Keratinocyte (primary cell): Measurements from ENCODE around the gene LPCAT1. TPM values are rescaled to one million over a fixed set of nuclear protein-coding genes. Genes with fewer than 3 reads are reported as not detected.

Source experiments
- DNase-seq: peaks from one replicate; pipeline ENCODE4 v3.0.0-alpha.2; 2011; ENCODE audit warnings: low read depth, missing footprints, low spot score
- FAIRE-seq: peaks from 2 replicates; lab custom pipeline; 2011; peaks lifted over from hg19 to GRCh38; lab: Jason Lieb, UNC
- H2AFZ ChIP-seq: 2 replicates; pipeline ENCODE4 v1.6.0; 2012; ENCODE audit warnings: low read length, control low read depth, inconsistent platforms; ENCODE audit not compliant: control insufficient read depth
- H3K27ac ChIP-seq: 2 replicates; pipeline ENCODE4 v1.5.1; 2011; ENCODE audit warnings: low read length; ENCODE audit not compliant: control insufficient read depth, insufficient read depth
- H3K27me3 ChIP-seq: 3 replicates; pipeline ENCODE4 v1.6.0; 2011; ENCODE audit warnings: low read length; ENCODE audit not compliant: control insufficient read depth, insufficient read depth; ENCODE audit errors: extremely low read depth
- H3K36me3 ChIP-seq, 2 experiments: 2 replicates in 1 of 2; 3 replicates in 1 of 2; pipeline ENCODE4 v1.5.1; 2011; ENCODE audit warnings: low read length in 2 of 2, mild to moderate bottlenecking in 1 of 2; ENCODE audit not compliant: control insufficient read depth in 2 of 2, insufficient read depth in 2 of 2; ENCODE audit errors: extremely low read depth in 1 of 2
- H3K4me1 ChIP-seq: 3 replicates; pipeline ENCODE4 v1.5.1; 2011; ENCODE audit warnings: low read length; ENCODE audit not compliant: control insufficient read depth, insufficient read depth; ENCODE audit errors: extremely low read depth
- H3K4me2 ChIP-seq: 3 replicates; pipeline ENCODE4 v1.6.0; 2011; ENCODE audit warnings: low read depth, low read length; ENCODE audit not compliant: control insufficient read depth, insufficient read depth; ENCODE audit errors: extremely low read depth
- H3K4me3 ChIP-seq, 3 experiments: fragments of 200-600 bp in 1 of 3; sonication (generic) in 1 of 3; 2 replicates in 2 of 3; 3 replicates in 1 of 3; pipeline ENCODE4 v1.5.1; 2011 to 2016; ENCODE audit warnings: low read length in 3 of 3, mild to moderate bottlenecking in 3 of 3, control low read depth in 2 of 3, inconsistent platforms in 1 of 3, low read depth in 1 of 3, mixed read lengths in 1 of 3, mixed run types in 1 of 3, moderate library complexity in 1 of 3; ENCODE audit not compliant: control insufficient read depth in 2 of 3, insufficient read depth in 2 of 3; ENCODE audit errors: extremely low read depth in 1 of 3
- H3K79me2 ChIP-seq: 2 replicates; pipeline ENCODE4 v1.6.0; 2012; ENCODE audit warnings: low read length; ENCODE audit not compliant: control insufficient read depth, insufficient read depth
- H3K9ac ChIP-seq: 3 replicates; pipeline ENCODE4 v1.6.0; 2011; ENCODE audit warnings: low read length; ENCODE audit not compliant: control insufficient read depth, insufficient read depth; ENCODE audit errors: extremely low read depth
- H3K9me1 ChIP-seq: 3 replicates; pipeline ENCODE4 v1.6.0; 2011; ENCODE audit warnings: low read length; ENCODE audit not compliant: control insufficient read depth, insufficient read depth; ENCODE audit errors: extremely low read depth
- H3K9me3 ChIP-seq: 2 replicates; pipeline ENCODE4 v1.5.1; 2012; ENCODE audit warnings: low read depth, low read length; ENCODE audit not compliant: control insufficient read depth
- H4K20me1 ChIP-seq: 3 replicates; pipeline ENCODE4 v1.6.0; 2011; ENCODE audit warnings: low read length; ENCODE audit not compliant: control insufficient read depth, insufficient read depth; ENCODE audit errors: extremely low read depth
- EZH2 ChIP-seq: IDR thresholded peaks from one replicate; pipeline ENCODE4 v1.6.1; 2012; ENCODE audit warnings: inconsistent platforms, mild to moderate bottlenecking, low read length, moderate library complexity
- dilution Hi-C: fragments of 300-500 bp; cut with MboI; formaldehyde crosslinking; loops from one replicate; pipeline ENCODE4 v1.7.0; 2020; ENCODE audit warnings: low sequenced_read_pairs; ENCODE audit not compliant: extremely low pct_ligation_motif_present
- polyA plus RNA-seq, 5 experiments: library from polyadenylated mRNA; depleted of rRNA in 3 of 5; stranded (reverse) in 3 of 5; stranded (forward) in 1 of 5; unstranded in 1 of 5; fragments of >200 nt; gene quantifications; 1 replicate in 1 of 5; 2 replicates in 3 of 5; 3 replicates in 1 of 5; pipeline versions ENCODE4 v1.2.1 to v1.2.3, GENCODE V29; 2011 to 2012; ENCODE audit warnings: missing spikeins in 2 of 5, low read depth in 1 of 5, low replicate concordance in 1 of 5
- TF ChIP-seq, protein P1 (sequence below), 3 experiments: IDR thresholded peaks in 1 of 3; conservative IDR thresholded peaks in 1 of 3; optimal IDR thresholded peaks in 1 of 3; 2 replicates in 2 of 3; 3 replicates in 1 of 3; pipeline versions ENCODE3 to v1.5.1; 2011; ENCODE audit warnings: low read length in 3 of 3, mild to moderate bottlenecking in 3 of 3, moderate library complexity in 2 of 3, control low read depth in 1 of 3, inconsistent platforms in 1 of 3; ENCODE audit not compliant: insufficient read depth in 2 of 3; ENCODE audit errors: extremely low read depth in 1 of 3

Gene LPCAT1
- polyA plus RNA-seq, 1 donor (not counting 4 experiments of a cell fraction or from before 2014, with no cell fraction given), result 32.9 TPM

- DNase-seq (no peak), FAIRE-seq (no peak)
- Histone ChIP-seq H3K36me3 (no peaks in the 10 kb centered on the region), H3K27me3 (no peaks in the 10 kb centered on the region), H3K9ac (no peak overlapping the region), H3K79me2 (no peaks in the 10 kb centered on the region), H3K9me3 (no peaks in the 10 kb centered on the region), H2AFZ (no peak overlapping the region), H3K9me1 (no peaks in the 10 kb centered on the region), H3K4me3 (no peak overlapping the region), H3K4me1 (peaks cover 10% of the 10 kb centered on the region), H3K27ac (no peak overlapping the region), H4K20me1 (no peaks in the 10 kb centered on the region), H3K4me2 (no peak overlapping the region)
- TF ChIP-seq, protein P1, sequence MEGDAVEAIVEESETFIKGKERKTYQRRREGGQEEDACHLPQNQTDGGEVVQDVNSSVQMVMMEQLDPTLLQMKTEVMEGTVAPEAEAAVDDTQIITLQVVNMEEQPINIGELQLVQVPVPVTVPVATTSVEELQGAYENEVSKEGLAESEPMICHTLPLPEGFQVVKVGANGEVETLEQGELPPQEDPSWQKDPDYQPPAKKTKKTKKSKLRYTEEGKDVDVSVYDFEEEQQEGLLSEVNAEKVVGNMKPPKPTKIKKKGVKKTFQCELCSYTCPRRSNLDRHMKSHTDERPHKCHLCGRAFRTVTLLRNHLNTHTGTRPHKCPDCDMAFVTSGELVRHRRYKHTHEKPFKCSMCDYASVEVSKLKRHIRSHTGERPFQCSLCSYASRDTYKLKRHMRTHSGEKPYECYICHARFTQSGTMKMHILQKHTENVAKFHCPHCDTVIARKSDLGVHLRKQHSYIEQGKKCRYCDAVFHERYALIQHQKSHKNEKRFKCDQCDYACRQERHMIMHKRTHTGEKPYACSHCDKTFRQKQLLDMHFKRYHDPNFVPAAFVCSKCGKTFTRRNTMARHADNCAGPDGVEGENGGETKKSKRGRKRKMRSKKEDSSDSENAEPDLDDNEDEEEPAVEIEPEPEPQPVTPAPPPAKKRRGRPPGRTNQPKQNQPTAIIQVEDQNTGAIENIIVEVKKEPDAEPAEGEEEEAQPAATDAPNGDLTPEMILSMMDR (optimal IDR thresholded peaks at IDR 0.05 in 1 of 3, IDR thresholded peaks at IDR 0.05 in 1 of 3, conservative IDR thresholded peaks at IDR 0.05 in 1 of 3; ENCODE audit: extremely low read depth in 1 of 3, insufficient read depth in 2 of 3, low read length in 3 of 3), result no peak
- TF ChIP-seq EZH2, result no peak
- dilution Hi-C loops, result no loop called here
These were observed 42.3 kb upstream of the LPCAT1 start for GRCh38 chr5:1565737-1566734.

DNA sequence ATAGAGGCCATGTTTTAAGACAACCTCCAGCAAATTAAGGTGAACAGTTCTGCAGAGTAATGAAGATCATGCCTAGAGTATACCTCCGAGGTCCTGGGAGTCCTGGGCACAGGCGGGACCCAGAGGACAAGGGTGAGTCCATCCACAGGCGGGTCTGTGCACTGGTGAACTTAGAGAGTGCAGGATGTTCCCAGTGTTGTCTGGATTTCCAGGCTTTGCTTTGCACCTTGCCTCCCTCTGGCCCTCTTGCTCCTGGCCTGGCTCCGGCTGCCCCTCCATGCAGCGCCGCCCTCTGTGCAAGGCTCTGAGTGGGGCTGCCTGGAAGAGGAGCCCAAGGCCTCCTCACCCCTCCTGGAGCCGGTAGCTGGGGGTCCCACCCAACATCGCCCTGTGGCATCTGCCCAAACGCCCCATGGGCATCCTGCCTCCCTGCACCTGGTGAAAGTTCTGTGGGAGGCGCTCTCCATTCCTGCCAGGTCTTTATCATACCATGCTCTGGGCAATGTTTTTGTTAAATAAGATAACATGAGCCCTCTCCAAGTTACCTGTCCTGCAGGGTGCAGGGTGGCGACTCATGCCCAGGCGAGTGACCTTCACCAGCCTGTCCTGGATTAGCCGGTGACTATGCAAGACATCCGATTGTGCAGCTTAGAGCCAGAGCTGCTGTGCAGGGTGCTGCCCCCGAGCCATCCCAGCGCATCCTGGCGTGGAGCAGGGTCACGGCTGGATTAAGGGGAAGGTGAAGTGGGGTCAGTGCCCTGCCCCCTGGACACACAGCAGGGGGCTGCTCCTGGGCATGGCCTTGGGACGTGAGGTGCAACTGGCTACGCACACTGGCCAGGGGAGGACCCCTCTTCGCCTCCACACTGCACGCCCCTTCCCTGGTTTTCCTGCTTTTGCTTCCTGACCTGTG, 41.3 kb upstream of the LPCAT1 start:
- no peaks in the 10 kb centered on the region for H4K20me1 ChIP-seq
- H3K4me2 ChIP-seq, result no peak overlapping the region
- H3K9me3 ChIP-seq, result no peaks in the 10 kb centered on the region
- H3K4me3 ChIP-seq, result no peak overlapping the region
- H3K36me3 ChIP-seq, result no peaks in the 10 kb centered on the region
- no peaks in the 10 kb centered on the region for H3K79me2 ChIP-seq
- no peak overlapping the region for H3K9ac ChIP-seq
- H3K4me1 ChIP-seq, result peaks cover 10% of the 10 kb centered on the region
- no peak for TF ChIP-seq EZH2
- TF ChIP-seq, protein P1 (optimal IDR thresholded peaks at IDR 0.05 in 1 of 3, IDR thresholded peaks at IDR 0.05 in 1 of 3, conservative IDR thresholded peaks at IDR 0.05 in 1 of 3; ENCODE audit: extremely low read depth in 1 of 3, insufficient read depth in 2 of 3, low read length in 3 of 3), result no peak
- dilution Hi-C loops, result no loop called here
- FAIRE-seq, result no peak
- H3K9me1 ChIP-seq, result no peaks in the 10 kb centered on the region
- H2AFZ ChIP-seq, result no peak overlapping the region
- no peaks in the 10 kb centered on the region for H3K27me3 ChIP-seq
- no peak for DNase-seq
- no peak overlapping the region for H3K27ac ChIP-seq
